Right cardiac atrium (tissue), 5 donors: Measurements from ENCODE around the gene EXOG. TPM values are rescaled to one million over a fixed set of nuclear protein-coding genes. Genes with fewer than 3 reads are reported as not detected.

Source experiments
- ATAC-seq, 2 donors: fragments of 200-7000 bp; cut with Tn5 transposase; one replicate each; pipeline versions ENCODE4 v1.8.0 to v1.9.1; 2020; ENCODE audit warnings: moderate library complexity in 2 of 2, mild to moderate bottlenecking in 1 of 2
- DNase-seq, 3 donors: peaks; one replicate each; pipeline ENCODE4 v3.0.0-alpha.2; 2020
- H3K27ac ChIP-seq: one replicate; pipeline ENCODE4 v1.5.1; 2013; ENCODE audit warnings: mild to moderate bottlenecking, low read length, control low read depth, moderate library complexity
- H3K27me3 ChIP-seq: one replicate; pipeline ENCODE4 v1.6.1; 2013; ENCODE audit not compliant: control insufficient read depth, insufficient read depth
- H3K4me1 ChIP-seq: one replicate; pipeline ENCODE4 v1.6.1; 2013; ENCODE audit warnings: low read length; ENCODE audit not compliant: control insufficient read depth, insufficient read depth
- H3K4me3 ChIP-seq: one replicate; pipeline ENCODE4 v1.5.1; 2013; ENCODE audit warnings: low read length, control low read depth
- H3K9me3 ChIP-seq: one replicate; pipeline ENCODE4 v1.6.1; 2013; ENCODE audit warnings: low read length; ENCODE audit not compliant: control insufficient read depth
- WGBS: extraction: QIAGEN DNeasy Blood & Tissue Kit; methylation state at CpG from one replicate; pipeline ENCODE4 v1.1.7; 2013; 5-methylcytosine and 5-hydroxymethylcytosine counted together
- intact Hi-C, 4 donors: fragments of 100-400 bp; cut with DNase I; formaldehyde crosslinking; loops; one replicate each; pipeline versions ENCODE4 v1.11.0 to v1.14.0; 2022 to 2023
- polyA plus RNA-seq: library from polyadenylated mRNA; stranded (reverse); fragments of 200-250 nt; gene quantifications from one replicate; pipeline ENCODE4 v1.2.3, GENCODE V29; 2013
- total RNA-seq, 4 donors: library from RNA; stranded (reverse); fragmentation: NEBNext Ultra II Directional; extraction: Animal tissue kit (Norgen Biotek cat#: 25700); gene quantifications; one replicate each; pipeline ENCODE4 v1.2.1, GENCODE V29; 2021
- donor health status: healthy with polysubstance abuse.
- donor health status: DM: no; HTN: yes; CAD: no.
- donor health status: DM: no; HTN: no; CAD: no.
- donor health status: DM: no; HTN: yes; CAD: no; lungs with severe emphysema.
- donor health status: DM: yes; HTN: yes; CAD: no.

The EXOG gene
- total and polyA plus RNA-seq, 5 donors, result 19.4 to 27.7 (median 23.8) TPM

GRCh38 chr3:38482951-38483350 lies 13.2 kb upstream of the EXOG start:
- WGBS, result 82% methylated on average over 10 of the region's 10 CpGs
- no peak overlapping the region for H3K27ac ChIP-seq
- H3K27me3 ChIP-seq, result no peaks in the 10 kb centered on the region
- intact Hi-C loops, result loop anchor here in 2 of 4 donors (5.0 to 10.0 kb wide), 2 partner anchors 366 to 368 kb away; no protein-coding TSS in a partner anchor
- no peaks in the 10 kb centered on the region for H3K4me1 ChIP-seq
- no peak overlapping the region for H3K4me3 ChIP-seq
- no peak for DNase-seq
- no peaks in the 10 kb centered on the region for H3K9me3 ChIP-seq
- ATAC-seq, result no peak

- Histone ChIP-seq H3K27ac (no peak overlapping the region), H3K4me1 (no peaks in the 10 kb centered on the region), H3K27me3 (no peaks in the 10 kb centered on the region), H3K9me3 (no peaks in the 10 kb centered on the region), H3K4me3 (no peak overlapping the region)
- DNase-seq (no peak), ATAC-seq (no peak)
- intact Hi-C loops, result loop anchor here in 1 of 4 donors (10.0 kb wide), 1 partner anchor 373 kb away; no protein-coding TSS in a partner anchor
- 52% methylated on average over 3 of the region's 3 CpGs for WGBS
Measured at GRCh38 chr3:38487323-38487722, 8.8 kb upstream of the EXOG start.

GRCh38 chr3:38488949-38489348 lies 7.2 kb upstream of the EXOG start:
- no peaks in the 10 kb centered on the region for H3K27me3 ChIP-seq
- H3K9me3 ChIP-seq, result no peaks in the 10 kb centered on the region
- no peak overlapping the region for H3K4me3 ChIP-seq
- WGBS, result 98% methylated on average over 2 of the region's 2 CpGs
- no peak overlapping the region for H3K27ac ChIP-seq
- intact Hi-C loops, result loop anchor here in 1 of 4 donors (10.0 kb wide), 1 partner anchor 374 kb away; no protein-coding TSS in a partner anchor
- H3K4me1 ChIP-seq, result no peaks in the 10 kb centered on the region
- ATAC-seq (no peak), DNase-seq (no peak)

- Histone ChIP-seq H3K4me1 (no peaks in the 10 kb centered on the region), H3K27ac (no peak overlapping the region), H3K4me3 (no peak overlapping the region), H3K9me3 (no peaks in the 10 kb centered on the region), H3K27me3 (no peaks in the 10 kb centered on the region)
- WGBS, result 95% methylated on average over 2 of the region's 2 CpGs
- ATAC-seq, result no peak
- intact Hi-C loops, result loop anchor here in 2 of 4 donors (10.0 kb wide), 2 partner anchors 165 to 375 kb away; no protein-coding TSS in a partner anchor
- no peak for DNase-seq
Measured at GRCh38 chr3:38489766-38490165, 6.4 kb upstream of the EXOG start.

GRCh38 chr3:38490281-38491030 lies 5.7 kb upstream of the EXOG start:
- H3K9me3 ChIP-seq, result no peaks in the 10 kb centered on the region
- H3K27me3 ChIP-seq, result no peaks in the 10 kb centered on the region
- intact Hi-C loops, result loop anchor here in 1 of 4 donors (10.0 kb wide), 1 partner anchor 164 kb away; no protein-coding TSS in a partner anchor
- ATAC-seq (no peak), DNase-seq (no peak)
- H3K27ac ChIP-seq, result no peak overlapping the region
- H3K4me3 ChIP-seq, result no peak overlapping the region
- WGBS, result 84% methylated on average over 11 of the region's 11 CpGs
- no peaks in the 10 kb centered on the region for H3K4me1 ChIP-seq

- no peak for DNase-seq
- intact Hi-C loops, result loop anchor here in 1 of 4 donors (10.0 kb wide), 1 partner anchor 164 kb away; no protein-coding TSS in a partner anchor
Measured at GRCh38 chr3:38491215-38491614, 4.9 kb upstream of the EXOG start.

GRCh38 chr3:38493031-38493430 lies 3.1 kb upstream of the EXOG start:
- no peak for ATAC-seq
- WGBS, result 69% methylated on average over 4 of the region's 4 CpGs
- DNase-seq, result no peak
- Histone ChIP-seq H3K9me3 (no peaks in the 10 kb centered on the region), H3K4me1 (no peaks in the 10 kb centered on the region), H3K27me3 (no peaks in the 10 kb centered on the region), H3K4me3 (no peak overlapping the region), H3K27ac (no peak overlapping the region)
- intact Hi-C loops, result loop anchor here in 1 of 4 donors (10.0 kb wide), 1 partner anchor 162 kb away; no protein-coding TSS in a partner anchor

More at GRCh38 chr3:38491215-38491614, 4.9 kb upstream of the EXOG start:
- no peaks in the 10 kb centered on the region for H3K4me1 ChIP-seq
- no peak for ATAC-seq
- H3K27me3 ChIP-seq, result no peaks in the 10 kb centered on the region
- 89% methylated on average over 6 of the region's 6 CpGs for WGBS
- no peak overlapping the region for H3K27ac ChIP-seq
- H3K4me3 ChIP-seq, result no peak overlapping the region
- no peaks in the 10 kb centered on the region for H3K9me3 ChIP-seq

GRCh38 chr3:38497031-38497430 lies 891 bp downstream of the EXOG start:
- Histone ChIP-seq H3K4me1 (no peaks in the 10 kb centered on the region), H3K27me3 (no peaks in the 10 kb centered on the region), H3K9me3 (no peaks in the 10 kb centered on the region), H3K27ac (no peak overlapping the region), H3K4me3 (peak overlapping the region; percentile 82)
- no peak for DNase-seq
- intact Hi-C loops, result loop anchor here in 2 of 4 donors (5.0 to 10.0 kb wide), 2 partner anchors 155 to 158 kb away; no protein-coding TSS in a partner anchor
- 27% methylated on average over 4 of the region's 4 CpGs for WGBS
- no peak for ATAC-seq

- DNase-seq (no peak), ATAC-seq (peak in 1 of 2 donors; percentile 41)
- H3K4me3 ChIP-seq, result no peak overlapping the region
- H3K4me1 ChIP-seq, result no peaks in the 10 kb centered on the region
- WGBS, result 54% methylated on average over 2 of the region's 2 CpGs
- H3K9me3 ChIP-seq, result no peaks in the 10 kb centered on the region
- peak overlapping the region; percentile 92 for H3K27ac ChIP-seq
- intact Hi-C loops, result no loop called here
- H3K27me3 ChIP-seq, result no peaks in the 10 kb centered on the region
Measured at GRCh38 chr3:38500688-38501417, 4.7 kb downstream of the EXOG start.

- H3K27ac ChIP-seq, result no peak overlapping the region
- no peak overlapping the region for H3K4me3 ChIP-seq
- DNase-seq, result no peak
- no peaks in the 10 kb centered on the region for H3K27me3 ChIP-seq
- WGBS, result 91% methylated on average over 2 of the region's 2 CpGs
- no peak for ATAC-seq
- no peaks in the 10 kb centered on the region for H3K9me3 ChIP-seq
- intact Hi-C loops, result no loop called here
- no peaks in the 10 kb centered on the region for H3K4me1 ChIP-seq
Measured at GRCh38 chr3:38507120-38507519, 11.0 kb downstream of the EXOG start.

- WGBS, result 89% methylated on average over 2 of the region's 2 CpGs
- Histone ChIP-seq H3K4me1 (no peaks in the 10 kb centered on the region), H3K27ac (no peak overlapping the region), H3K4me3 (no peak overlapping the region), H3K9me3 (no peaks in the 10 kb centered on the region), H3K27me3 (no peaks in the 10 kb centered on the region)
- no peak for ATAC-seq
- intact Hi-C loops, result no loop called here
- DNase-seq, result no peak
Measured at GRCh38 chr3:38509732-38510131, 13.6 kb downstream of the EXOG start.
